Upper lobe of left lung (tissue), 4 donors: ENCODE measurements around the gene TOGARAM2.

Experiments
- EP300 ChIP-seq, 4 donors: sonication (generic); formaldehyde crosslinking; IDR thresholded peaks; one replicate each; pipeline ENCODE4 v1.5.1; 2017; ENCODE audit warnings: antibody characterized with exemption in 4 of 4, control low read depth in 2 of 4
- POLR2A ChIP-seq, 4 donors: fragments of 450-650 bp; IDR thresholded peaks; one replicate each; pipeline ENCODE4 v1.5.1; 2016 to 2017; ENCODE audit warnings: antibody characterized with exemption in 4 of 4, mild to moderate bottlenecking in 2 of 4
- POLR2AphosphoS5 ChIP-seq, 2 donors: sonication (generic); formaldehyde crosslinking; IDR thresholded peaks; one replicate each; pipeline ENCODE4 v1.5.1; 2017; ENCODE audit warnings: antibody characterized with exemption in 2 of 2
- TF ChIP-seq, protein P1 (sequence below), 6 experiments: fragments of 450-650 bp in 4 of 6; fragments of 200-600 bp in 2 of 6; sonication (generic) in 2 of 6; IDR thresholded peaks; one replicate each; pipeline ENCODE4 v1.5.1; 2016 to 2019; ENCODE audit warnings: antibody characterized with exemption in 6 of 6

DNA sequence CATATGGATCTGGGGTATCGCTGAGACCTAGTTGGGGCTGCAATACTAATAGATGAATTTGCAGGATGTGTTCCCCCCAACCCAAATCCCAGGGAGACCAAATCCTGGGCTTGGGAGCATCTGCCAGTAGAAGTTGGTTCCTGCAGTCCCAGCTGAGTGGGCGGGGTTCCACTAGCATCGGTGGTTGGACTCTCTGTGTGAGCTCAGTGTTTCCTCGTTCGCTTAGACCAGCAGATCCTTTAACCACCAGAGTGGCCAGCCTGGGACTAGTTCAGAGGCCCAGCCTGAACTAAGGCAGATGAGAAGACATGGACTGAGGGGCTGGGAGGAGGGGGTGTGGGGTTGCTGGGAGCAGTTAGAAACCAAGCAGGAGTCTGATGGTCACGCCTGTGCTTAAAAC lies 52.6 kb downstream of the TOGARAM2 start:
- TF ChIP-seq, protein P1, sequence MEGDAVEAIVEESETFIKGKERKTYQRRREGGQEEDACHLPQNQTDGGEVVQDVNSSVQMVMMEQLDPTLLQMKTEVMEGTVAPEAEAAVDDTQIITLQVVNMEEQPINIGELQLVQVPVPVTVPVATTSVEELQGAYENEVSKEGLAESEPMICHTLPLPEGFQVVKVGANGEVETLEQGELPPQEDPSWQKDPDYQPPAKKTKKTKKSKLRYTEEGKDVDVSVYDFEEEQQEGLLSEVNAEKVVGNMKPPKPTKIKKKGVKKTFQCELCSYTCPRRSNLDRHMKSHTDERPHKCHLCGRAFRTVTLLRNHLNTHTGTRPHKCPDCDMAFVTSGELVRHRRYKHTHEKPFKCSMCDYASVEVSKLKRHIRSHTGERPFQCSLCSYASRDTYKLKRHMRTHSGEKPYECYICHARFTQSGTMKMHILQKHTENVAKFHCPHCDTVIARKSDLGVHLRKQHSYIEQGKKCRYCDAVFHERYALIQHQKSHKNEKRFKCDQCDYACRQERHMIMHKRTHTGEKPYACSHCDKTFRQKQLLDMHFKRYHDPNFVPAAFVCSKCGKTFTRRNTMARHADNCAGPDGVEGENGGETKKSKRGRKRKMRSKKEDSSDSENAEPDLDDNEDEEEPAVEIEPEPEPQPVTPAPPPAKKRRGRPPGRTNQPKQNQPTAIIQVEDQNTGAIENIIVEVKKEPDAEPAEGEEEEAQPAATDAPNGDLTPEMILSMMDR (IDR thresholded peaks at IDR 0.05): no peak
- TF ChIP-seq POLR2AphosphoS5 (IDR thresholded peaks at IDR 0.05): no peak
- TF ChIP-seq POLR2A (IDR thresholded peaks at IDR 0.05): no peak
- TF ChIP-seq EP300 (IDR thresholded peaks at IDR 0.05): no peak
